Measurements from ENCODE around the gene GRIK4.

GRIK4 gene

GRCh38 chr11:120525261-120526171 is 14.0 kb downstream of the GRIK4 start:
- DNase-seq = no peak

GRCh38 chr11:120526241-120526640 is 14.7 kb downstream of the GRIK4 start:
- no peak for DNase-seq

GRCh38 chr11:120527111-120527761 is 15.7 kb downstream of the GRIK4 start:
- DNase-seq = no peak

DNA sequence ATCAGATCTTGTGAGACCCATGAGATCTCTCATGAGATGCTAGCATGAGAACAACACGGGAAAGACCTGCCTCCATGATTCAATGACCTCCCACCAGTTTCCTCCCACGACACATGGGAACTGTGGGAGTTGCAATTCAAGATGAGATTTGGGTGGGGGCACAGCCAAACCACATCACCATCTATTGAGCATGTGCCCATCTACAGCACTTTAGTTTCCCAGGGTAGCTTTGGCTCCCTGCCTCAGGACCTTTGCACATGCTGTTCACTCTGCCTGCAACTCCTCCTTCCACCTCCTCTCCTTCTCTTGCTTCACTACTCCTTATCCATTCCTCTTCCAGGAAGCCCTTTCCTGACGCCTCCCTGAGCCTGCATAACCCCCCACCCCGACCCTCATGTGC is 17.2 kb downstream of the GRIK4 start:
- DNase-seq = no peak

DNA sequence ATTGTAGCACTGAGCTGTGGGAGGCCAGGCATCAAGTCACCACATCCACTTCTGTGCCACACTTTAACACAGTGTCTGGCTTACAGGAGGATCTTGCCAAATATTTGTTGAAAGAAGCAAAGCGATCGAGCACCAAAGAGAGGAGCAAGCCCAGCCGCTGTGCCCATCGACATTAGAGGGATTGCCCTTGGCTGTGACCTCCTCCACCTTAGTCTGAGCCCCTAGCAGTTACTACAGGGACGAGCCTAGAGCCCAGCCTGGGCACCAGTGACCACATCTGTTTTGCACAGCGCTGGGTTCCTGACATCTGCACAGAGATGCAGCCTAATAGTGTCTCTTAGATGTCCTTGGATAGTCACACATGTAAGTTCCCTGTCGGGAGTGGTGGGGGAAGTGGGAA is 17.7 kb downstream of the GRIK4 start:
- no peak for DNase-seq

DNA sequence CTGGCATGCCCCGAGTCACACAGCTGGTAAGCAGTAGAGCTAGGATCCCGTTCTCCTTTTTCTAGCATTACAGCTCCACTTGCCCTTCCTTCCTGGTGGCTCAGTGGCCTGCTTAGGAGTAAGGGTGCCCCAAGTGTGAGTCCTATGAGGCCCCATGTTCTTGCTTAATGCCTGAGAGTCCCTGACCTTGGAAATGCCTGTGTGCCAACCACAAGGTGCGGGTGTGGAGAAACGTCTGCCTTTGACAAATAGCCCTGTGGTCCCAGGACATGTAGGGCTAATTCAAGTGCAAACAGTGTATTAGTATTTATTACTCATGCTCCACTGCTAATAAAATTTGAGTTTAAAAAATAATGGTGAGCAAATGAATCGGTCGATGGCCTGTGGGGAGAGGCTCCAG is 18.4 kb downstream of the GRIK4 start:
- no peak for DNase-seq

DNA sequence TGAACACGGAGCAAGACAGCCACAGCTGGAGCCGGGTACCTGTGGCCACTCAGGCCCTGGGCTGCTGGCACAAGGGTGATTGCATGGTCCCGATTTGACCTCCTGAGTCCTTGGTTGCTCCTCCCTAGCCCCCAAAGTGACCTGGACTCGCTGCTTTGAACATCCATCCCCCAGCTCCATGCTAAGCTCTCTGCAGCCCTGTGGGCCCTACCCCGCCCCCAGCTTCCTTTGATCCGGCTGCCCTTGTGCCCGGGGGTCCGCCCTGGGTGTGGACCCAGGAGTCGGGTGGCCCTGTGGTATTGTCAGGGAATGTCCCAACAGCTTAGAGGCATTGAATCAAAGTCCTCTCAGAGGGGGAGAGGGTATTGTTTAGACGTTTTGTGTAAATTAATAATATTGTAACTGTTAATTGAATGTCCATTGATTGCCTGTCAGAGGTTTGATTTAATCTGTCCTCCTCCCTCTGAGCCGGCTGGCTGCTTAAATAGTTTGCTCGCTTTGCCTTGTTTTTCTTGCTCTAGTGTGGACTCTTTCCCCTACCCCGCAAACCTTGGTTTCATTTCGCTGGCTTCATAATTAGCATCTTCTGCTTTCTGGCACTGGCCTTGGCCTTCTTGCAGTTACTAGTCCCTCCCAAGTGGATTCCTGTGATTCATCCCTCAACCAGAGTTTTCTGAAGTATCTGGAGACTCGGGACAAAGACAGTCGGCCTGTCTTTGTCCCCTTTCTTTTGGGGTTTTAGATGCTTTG is 20.7 kb downstream of the GRIK4 start:
- DNase-seq = no peak

DNA sequence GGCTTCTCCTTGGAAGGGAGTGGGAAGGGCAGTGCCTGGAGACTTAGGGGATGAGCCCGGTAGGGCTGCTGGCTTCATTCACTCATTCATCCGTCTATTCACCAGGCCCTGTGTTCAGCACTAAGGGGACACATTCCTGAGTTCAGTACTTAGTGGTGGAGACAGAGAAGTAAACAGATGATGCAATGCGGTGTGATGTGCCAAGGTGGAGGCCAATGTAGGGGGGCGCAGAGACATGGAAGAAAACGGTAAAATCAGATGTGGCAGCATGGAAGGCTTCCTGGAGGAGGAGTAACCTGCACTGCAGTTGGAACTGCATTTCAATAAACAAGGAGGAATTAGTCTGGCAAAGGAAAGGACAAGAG is 21.3 kb downstream of the GRIK4 start:
- DNase-seq = no peak

DNA sequence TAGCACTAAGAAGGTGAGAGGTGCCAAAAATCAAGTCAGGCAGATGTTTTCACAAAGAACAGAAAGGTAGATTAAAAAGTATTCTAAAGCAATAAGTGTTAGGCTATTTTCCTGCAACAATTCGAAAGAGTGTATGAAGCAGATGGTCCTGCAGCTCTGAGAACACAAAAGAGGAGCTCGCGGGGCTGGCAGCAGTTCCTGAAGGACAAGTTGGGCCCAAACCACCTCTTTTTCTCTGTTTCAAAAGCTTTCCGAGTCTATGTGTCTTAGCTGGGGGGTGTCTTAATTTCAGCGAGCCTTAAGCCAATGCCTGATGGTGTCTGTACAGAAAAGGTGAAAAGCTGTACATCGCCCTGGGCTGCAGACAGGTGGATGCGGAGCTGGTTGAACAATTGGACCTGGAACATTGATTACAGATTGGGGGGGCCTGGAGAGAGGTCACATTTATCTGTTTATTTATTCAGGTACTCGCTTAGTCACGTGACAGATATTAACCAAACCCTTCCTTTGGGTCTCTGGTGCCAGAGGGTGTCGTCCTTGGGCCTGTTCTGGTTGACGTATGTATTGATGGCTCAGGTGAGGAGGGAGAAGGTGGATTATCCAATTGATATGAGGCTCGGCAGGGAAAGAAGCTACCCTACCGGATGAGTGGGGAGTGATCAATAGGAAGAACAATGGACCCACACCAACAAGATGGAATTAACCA is 24.7 kb downstream of the GRIK4 start:
- no peak for DNase-seq

GRCh38 chr11:120536797-120537169 is 25.2 kb downstream of the GRIK4 start:
- no peak for DNase-seq

DNA sequence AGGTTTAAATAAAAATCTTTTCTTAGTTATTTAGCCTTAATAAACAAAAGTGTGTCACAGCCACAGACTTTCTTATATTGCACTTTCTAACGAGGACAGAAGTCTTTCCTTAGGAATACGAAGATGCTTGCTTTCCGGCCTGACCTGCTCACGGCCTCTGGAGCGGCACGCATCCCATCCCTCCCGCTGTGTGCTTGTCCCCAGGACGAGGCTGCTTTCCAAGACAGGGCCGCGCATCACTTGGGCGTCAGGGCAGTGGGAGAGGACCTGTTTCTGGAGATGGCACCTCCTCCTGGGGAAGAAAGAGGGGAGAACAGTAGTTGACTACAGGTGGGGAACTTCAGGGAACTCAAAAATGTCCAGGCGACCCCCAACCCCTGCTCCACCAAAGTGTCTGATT is 26.4 kb downstream of the GRIK4 start:
- no peak for DNase-seq

DNA sequence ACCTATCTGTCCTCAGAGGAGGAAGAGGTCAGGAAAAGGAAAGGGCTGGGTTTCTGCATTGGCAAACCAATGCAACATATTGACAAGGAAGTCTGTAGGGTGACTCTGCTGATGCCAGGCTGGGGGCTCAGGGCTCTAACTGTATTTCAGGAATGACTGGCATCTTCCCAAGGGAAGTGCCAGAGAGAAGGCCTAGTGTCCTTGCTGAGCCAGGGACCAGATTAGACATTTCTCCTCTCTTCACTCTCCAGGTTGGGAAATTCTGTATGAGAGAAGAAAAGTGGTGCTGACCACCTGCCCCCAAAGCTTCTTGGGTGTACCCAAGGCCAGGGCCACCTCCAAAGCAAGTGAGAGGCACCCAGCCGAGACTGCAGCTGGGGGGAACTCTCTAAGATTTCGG is 27.2 kb downstream of the GRIK4 start:
- no peak for DNase-seq

GRCh38 chr11:120539667-120540369 is 28.3 kb downstream of the GRIK4 start:
- DNase-seq = peak; percentile 83

- peak; percentile 32 for DNase-seq
Observed at GRCh38 chr11:120540744-120541465, 29.4 kb downstream of the GRIK4 start.

- DNase-seq = no peak
Observed at GRCh38 chr11:120543521-120544215, 32.1 kb downstream of the GRIK4 start.

GRCh38 chr11:120545813-120546212 is 34.3 kb downstream of the GRIK4 start:
- no peak for DNase-seq

- peak; percentile 96 for DNase-seq
Observed at GRCh38 chr11:120546312-120547205, 35.0 kb downstream of the GRIK4 start.

DNA sequence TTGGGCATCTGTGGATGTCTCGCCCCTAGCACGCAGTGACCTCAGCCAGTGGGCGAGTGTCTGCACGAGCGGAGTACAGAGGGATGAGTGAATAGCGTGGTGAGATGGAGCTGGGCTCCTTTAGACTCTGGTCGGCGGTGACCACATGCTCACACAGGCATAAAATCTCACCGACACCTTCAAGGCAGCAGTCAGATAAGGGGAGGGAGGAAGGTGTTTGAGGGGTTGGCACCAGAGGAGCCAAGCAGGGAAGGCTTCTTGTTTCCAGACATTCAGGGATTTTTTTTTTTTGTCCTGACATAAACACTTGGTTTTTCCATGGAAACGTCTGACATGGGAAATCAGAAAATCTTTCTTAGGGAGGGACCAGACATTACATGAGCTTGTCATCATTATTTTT is 35.8 kb downstream of the GRIK4 start:
- peak; percentile 27 for DNase-seq

- peak; percentile 77 for DNase-seq
Observed at GRCh38 chr11:120547811-120548681, 36.5 kb downstream of the GRIK4 start.
